Fibroblast of pulmonary artery (primary cell): ENCODE data around the gene RNF150.

Experiments
- DNase-seq: peaks from one replicate; pipeline ENCODE4 v3.0.0-alpha.2; 2010; ENCODE audit warnings: low read depth
- H3K4me3 ChIP-seq: replicated peaks from 2 replicates; pipeline ENCODE4 v1.5.1; 2011; ENCODE audit warnings: low read depth, mild to moderate bottlenecking, control low read depth, low read length, moderate library complexity
- TF ChIP-seq, protein P1 (sequence below): IDR thresholded peaks from 2 replicates; pipeline ENCODE4 v1.5.1; 2011; ENCODE audit warnings: mild to moderate bottlenecking, control low read depth, low read length, inconsistent platforms; ENCODE audit errors: missing control alignments

RNF150 gene

DNA sequence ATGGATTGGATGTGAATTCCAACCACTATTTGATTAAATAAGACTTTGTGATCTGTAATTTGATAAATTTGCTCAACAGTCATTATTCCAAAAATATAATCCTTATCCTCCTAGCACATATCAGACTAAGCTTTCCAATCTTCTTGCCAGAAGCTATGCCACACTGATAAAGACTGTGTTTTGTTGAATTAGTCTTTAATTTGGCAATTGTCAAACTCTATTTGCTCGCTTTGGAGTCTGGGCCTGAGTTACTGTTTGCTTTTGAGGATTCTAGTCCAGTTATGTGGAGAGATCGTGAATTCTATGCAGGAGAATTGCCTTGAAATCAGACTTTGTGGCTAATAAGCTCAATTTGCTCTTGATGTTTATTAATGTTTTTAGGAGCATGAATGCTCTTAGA lies 10.9 kb upstream of the RNF150 start:
- no peak for DNase-seq
- TF ChIP-seq, protein P1, sequence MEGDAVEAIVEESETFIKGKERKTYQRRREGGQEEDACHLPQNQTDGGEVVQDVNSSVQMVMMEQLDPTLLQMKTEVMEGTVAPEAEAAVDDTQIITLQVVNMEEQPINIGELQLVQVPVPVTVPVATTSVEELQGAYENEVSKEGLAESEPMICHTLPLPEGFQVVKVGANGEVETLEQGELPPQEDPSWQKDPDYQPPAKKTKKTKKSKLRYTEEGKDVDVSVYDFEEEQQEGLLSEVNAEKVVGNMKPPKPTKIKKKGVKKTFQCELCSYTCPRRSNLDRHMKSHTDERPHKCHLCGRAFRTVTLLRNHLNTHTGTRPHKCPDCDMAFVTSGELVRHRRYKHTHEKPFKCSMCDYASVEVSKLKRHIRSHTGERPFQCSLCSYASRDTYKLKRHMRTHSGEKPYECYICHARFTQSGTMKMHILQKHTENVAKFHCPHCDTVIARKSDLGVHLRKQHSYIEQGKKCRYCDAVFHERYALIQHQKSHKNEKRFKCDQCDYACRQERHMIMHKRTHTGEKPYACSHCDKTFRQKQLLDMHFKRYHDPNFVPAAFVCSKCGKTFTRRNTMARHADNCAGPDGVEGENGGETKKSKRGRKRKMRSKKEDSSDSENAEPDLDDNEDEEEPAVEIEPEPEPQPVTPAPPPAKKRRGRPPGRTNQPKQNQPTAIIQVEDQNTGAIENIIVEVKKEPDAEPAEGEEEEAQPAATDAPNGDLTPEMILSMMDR = no peak
- no peak overlapping the region for H3K4me3 ChIP-seq

DNA sequence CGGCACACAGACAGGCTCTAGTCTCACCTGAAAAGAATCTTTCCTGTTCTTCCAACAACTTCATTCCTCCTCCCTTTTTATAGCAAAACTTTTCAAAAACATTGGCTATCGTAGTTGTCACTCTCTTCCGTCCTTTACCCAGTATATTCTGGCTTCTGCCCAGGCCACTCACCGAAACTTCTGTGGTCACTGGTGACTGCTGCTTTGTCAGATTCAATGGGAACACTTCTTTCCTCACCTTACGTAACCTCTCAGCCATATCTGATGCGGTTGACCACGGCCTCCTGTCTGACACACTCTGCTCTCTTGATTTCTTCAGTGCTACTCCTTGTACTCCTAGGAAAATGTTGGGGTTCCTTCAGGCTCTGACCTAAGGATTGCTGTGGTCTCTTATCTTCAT lies 9.2 kb upstream of the RNF150 start:
- DNase-seq = no peak
- TF ChIP-seq, protein P1 = no peak
- H3K4me3 ChIP-seq = no peak overlapping the region

DNA sequence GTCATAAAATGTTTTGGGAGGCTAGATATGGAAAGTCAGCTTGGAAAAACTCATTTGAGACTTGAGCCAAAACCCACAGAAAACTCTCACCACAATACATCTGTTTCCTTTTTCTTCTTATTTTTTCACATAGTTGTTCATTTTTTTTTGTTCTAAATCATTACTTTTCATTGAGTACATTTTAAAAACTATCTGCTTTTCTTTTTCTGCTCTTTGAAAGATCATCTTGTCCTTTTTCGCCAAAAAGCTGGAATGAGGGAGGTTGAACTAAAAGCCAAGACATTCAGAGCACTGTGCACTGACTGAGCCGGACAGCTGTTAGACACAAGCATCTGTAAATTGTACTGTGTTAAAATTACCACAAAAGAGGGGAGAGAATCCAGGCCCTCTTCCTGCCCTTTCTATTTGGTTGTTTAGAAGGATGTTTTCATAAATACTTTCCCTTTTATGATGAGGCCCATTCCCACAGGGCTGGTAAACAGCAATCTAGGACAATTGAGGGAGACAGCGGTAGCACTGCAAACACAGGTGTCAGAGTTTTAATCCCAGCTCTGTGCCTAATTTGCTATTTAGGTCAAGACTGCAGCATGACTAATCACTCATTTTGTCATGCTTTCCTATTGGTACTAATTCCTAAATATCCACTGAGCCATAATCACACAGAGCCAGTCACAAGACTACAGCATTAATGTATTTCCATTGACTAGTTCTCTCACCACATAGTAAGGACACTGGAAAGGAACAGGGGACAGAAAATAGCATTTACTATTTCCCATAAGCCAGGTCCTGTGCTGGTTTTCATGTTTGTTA lies 7.3 kb upstream of the RNF150 start:
- TF ChIP-seq, protein P1 = no peak
- H3K4me3 ChIP-seq = no peak overlapping the region
- DNase-seq = no peak

DNA sequence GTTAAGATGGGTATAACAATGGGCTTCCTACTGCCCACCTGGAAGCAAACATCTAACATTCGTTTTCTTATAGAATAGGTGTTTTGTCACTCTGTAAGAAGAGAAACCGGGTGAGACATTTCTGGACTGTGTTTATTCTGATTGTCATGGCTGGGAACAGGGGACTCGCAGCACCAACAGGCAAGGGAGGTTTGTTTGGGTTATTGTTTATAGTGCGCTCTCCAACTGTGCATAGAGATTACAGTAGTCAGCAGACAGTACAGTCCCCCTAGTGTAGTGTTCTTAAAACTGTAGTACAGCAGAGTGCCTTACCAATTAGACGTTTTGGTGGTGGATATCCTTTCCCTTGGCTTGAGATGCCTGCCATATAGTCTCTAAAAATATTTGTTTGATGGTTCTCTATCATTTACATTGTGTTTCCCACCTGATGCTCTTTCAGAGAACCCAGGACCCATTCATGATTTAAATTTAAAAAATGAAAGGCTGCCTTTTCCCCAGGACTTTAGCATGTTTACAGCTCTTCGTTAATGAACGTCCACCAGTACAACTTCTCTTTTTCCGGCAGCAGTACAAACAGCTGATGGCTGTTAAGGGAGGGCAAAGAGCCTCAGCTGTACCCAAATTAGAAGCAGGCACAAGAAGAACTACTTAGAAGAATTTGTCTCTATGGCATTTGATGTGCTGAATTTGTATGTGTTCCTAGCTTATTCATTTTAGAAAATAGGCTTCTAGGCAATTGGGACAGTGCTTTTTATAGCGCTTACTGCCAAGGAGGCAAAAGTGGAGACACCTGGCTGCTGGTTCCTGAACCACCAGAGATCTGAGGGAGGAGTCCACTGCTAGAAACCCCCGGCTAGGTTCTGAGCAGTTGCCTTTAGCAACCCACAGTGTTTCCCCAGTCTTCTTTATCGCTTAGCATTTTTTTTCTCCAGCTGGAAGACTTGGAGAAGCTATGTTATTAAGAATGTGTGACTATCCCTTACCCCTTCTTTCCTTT lies 1.0 kb upstream of the RNF150 start:
- peak; percentile 19 for DNase-seq
- TF ChIP-seq, protein P1 = no peak
- no peak overlapping the region for H3K4me3 ChIP-seq

DNA sequence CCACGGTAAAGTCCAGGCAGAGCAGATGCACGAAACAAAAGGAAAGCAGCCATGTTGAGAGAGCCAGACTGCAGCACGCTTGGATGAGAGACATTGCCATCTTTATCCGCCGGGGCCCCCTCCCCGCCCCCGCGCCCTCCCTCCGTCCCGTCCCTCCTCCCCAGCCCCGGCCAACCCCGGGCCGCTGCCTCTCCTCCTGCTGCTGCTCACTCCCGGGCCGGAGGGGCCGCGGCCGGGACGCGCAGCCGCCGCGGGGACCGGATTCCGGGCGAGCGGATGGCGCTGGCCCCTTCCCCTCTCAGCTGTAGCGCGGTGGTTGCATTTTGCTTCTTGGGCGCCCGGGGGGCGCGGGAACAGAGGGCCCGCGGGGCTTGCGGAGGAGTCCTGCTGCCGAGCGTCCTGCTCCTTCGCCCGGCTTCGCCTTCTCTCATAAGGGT lies 542 bp downstream of the RNF150 start:
- peak; percentile 20 for DNase-seq
- H3K4me3 ChIP-seq = peak overlapping the region; percentile 62
- TF ChIP-seq, protein P1 = no peak

DNA sequence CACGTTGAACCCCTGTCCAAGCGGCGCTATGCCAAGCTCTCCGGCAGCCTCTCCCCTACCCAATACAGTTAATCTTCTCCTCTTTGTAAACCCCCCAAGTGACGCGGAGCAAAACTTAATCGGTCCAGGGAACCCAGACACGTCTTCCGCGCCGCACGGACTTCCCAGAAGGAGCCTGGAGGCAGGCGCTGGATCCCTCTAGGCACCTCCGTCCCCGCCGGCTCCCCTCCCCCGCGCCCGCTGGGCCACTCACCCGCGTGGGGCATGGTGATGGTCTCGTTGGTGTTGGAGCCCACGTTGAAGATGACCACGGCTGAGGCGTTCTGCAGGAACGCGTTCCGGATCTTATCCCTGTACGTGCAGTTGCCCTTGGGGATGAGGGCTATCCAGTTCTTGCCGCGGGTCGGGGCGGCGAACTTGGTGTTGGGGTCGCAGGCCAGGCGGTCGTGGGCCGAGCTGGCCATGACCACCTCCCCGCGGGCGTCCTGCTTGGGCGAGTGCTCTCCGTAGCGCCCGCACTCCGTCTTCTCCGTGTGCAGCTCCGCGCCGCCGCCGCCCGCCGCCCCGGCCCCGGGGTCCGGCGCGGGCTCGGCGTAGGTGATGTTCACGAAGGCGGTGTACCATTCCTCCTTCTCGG lies 1.1 kb downstream of the RNF150 start:
- TF ChIP-seq, protein P1 = no peak
- DNase-seq = no peak
- peak overlapping the region; percentile 62 for H3K4me3 ChIP-seq
